Skeletal muscle tissue (tissue), 4 donors: Measurements from ENCODE around the gene SFMBT2. TPM values are rescaled to one million over a fixed set of nuclear protein-coding genes. Genes with fewer than 3 reads are reported as not detected.

ENCODE experiments used
- H3K27ac ChIP-seq: one replicate; pipeline ENCODE4 v1.7.0; 2013; ENCODE audit warnings: mild to moderate bottlenecking, low read depth, low read length, inconsistent platforms
- H3K27me3 ChIP-seq, 3 donors: one replicate each; pipeline ENCODE4 v1.7.0; 2013; ENCODE audit warnings: low read length in 3 of 3; ENCODE audit not compliant: control insufficient read depth in 3 of 3, insufficient read depth in 3 of 3
- H3K36me3 ChIP-seq, 3 donors: one replicate each; pipeline ENCODE4 v1.7.0; 2013; ENCODE audit warnings: low read length in 3 of 3; ENCODE audit not compliant: control insufficient read depth in 3 of 3, insufficient read depth in 3 of 3
- H3K4me1 ChIP-seq, 3 donors: one replicate each; pipeline ENCODE4 v1.7.0; 2013; ENCODE audit warnings: low read length in 3 of 3, mild to moderate bottlenecking in 3 of 3; ENCODE audit not compliant: control insufficient read depth in 3 of 3, insufficient read depth in 3 of 3
- H3K4me3 ChIP-seq, 3 donors: one replicate each; pipeline ENCODE4 v1.7.0; 2013; ENCODE audit warnings: low read length in 3 of 3
- H3K9ac ChIP-seq, 3 donors: one replicate each; pipeline ENCODE4 v1.7.0; 2013; ENCODE audit warnings: low read length in 3 of 3, mild to moderate bottlenecking in 3 of 3, moderate library complexity in 2 of 3, low read depth in 1 of 3
- H3K9me3 ChIP-seq, 3 donors: one replicate each; pipeline ENCODE4 v1.7.0; 2013; ENCODE audit warnings: low read length in 3 of 3; ENCODE audit not compliant: control insufficient read depth in 3 of 3
- total RNA-seq: library from RNA; depleted of rRNA; stranded (reverse); fragments of >200 nt; gene quantifications from one replicate; pipeline ENCODE4 v1.2.3, GENCODE V29; 2014
- donor health status: Osteomylitis.

SFMBT2 gene
- total RNA-seq, 1 donor from 2014 or later, result 12.5 TPM

DNA sequence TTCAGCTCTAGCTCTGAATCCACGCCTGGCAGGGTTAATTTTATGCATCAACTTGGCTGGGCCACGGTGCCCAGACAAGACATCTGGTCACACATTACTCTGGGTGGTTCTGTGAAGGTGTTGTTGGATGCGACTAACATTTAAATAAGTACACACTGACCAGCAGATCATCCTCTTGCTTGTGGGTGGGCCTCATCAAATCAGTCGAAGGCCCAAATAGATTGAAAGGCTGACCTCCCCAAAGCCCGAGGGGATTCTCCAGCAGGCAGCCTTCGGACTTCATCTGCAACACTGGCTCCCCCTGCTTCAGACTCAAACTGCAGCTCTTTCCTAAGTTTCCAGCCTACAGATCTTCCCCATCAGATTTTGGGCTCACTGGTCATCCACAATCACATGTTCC, 53.6 kb downstream of the SFMBT2 start:
- H3K9ac ChIP-seq, result no peak overlapping the region
- H3K4me3 ChIP-seq, result no peak overlapping the region
- peaks cover 4 to 9% (median 5%) of the 10 kb centered on the region in 3 donors for H3K36me3 ChIP-seq
- no peak overlapping the region for H3K27ac ChIP-seq
- no peaks in the 10 kb centered on the region for H3K9me3 ChIP-seq
- no peaks in the 10 kb centered on the region for H3K27me3 ChIP-seq
- H3K4me1 ChIP-seq, result no peaks in the 10 kb centered on the region

DNA sequence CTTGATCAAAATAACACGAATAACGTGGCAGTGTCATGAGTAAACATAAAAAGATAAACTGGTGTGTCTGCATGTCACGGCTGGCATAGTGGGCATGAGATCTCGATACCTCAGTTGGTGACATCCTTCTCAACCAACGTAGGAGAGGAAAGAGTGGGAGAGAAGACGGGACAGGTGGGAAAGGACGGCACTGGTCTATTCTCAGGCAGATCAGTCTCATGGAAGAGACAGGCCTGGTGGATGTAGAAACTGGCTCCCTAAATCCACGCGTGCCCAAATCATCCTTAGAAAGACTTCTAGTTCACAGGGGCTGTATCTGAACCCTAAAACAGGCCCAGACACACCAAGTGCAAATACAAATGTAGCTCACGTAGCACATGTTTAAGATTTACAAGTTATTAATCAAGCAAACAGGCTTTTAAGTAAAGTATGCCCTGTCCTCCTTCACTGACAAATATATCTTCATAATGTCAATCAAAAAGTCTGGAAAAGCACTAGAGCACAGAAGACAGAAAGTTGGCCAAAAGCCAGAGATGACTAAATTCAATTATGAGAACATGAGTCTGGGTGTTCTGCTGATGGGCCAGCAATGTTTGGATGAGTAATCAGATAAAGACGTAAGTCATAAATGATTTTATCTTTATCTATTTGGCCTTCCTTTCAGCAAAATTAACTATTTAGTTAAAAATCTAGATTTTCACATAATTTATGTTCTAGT, 56.3 kb downstream of the SFMBT2 start:
- no peaks in the 10 kb centered on the region for H3K9me3 ChIP-seq
- H3K36me3 ChIP-seq, result peaks cover 4 to 9% (median 5%) of the 10 kb centered on the region in 3 donors
- H3K9ac ChIP-seq, result no peak overlapping the region
- no peak overlapping the region for H3K27ac ChIP-seq
- H3K4me3 ChIP-seq, result no peak overlapping the region
- H3K27me3 ChIP-seq, result no peaks in the 10 kb centered on the region
- no peaks in the 10 kb centered on the region for H3K4me1 ChIP-seq

DNA sequence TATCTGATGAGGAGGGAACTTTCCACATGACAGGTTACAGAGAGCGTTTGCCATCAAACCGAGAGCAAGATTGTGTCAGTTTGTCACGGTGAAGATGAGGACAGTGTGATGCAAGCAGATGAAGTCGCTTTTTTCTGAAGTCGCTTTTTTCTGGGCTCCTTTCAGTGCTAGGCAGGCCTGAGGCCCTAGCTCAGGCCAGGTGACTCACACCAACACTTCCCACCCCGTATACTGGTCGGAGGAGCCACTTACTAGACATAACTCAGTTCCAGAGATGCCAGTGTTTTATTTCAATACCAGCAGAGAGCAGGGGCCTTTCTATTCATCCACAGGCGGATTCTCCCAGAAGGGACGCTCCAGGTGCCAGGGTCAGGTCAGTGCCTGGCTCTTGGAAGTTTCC, 58.9 kb downstream of the SFMBT2 start:
- Histone ChIP-seq H3K9me3 (no peaks in the 10 kb centered on the region), H3K9ac (no peak overlapping the region), H3K4me1 (no peaks in the 10 kb centered on the region), H3K36me3 (no peaks in the 10 kb centered on the region), H3K27me3 (no peaks in the 10 kb centered on the region), H3K4me3 (no peak overlapping the region), H3K27ac (no peak overlapping the region)

DNA sequence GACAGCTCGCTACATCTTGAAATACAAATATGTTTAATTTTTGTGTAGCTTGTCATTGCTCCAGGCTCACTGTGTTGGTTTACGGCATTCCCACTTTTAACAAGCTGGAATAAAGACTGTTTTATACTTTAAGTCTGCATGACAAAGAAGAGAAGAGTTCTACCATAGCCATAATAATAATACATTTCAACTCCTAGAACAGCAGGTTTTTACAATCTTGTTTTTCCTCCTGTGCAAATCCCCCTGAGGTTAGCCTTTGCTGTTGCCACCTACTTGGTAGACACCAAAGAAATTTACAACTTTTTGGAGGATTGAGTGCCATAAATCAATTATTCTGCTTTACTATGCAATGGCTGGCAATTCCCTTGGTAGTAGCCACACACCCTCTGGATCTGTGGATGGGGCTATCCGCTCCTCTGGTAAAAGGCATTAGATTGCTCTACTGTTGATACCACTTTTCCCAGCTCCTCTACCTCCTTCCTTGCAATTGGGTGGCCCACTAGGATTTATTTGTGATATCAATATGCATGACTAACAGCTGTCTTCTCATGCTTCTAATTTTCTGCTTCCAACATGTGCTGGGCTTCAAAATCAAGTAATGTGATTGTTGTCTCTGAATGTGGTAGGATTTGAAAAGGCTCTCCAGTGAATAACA, 60.2 kb downstream of the SFMBT2 start:
- Histone ChIP-seq H3K36me3 (no peaks in the 10 kb centered on the region), H3K27me3 (no peaks in the 10 kb centered on the region), H3K27ac (no peak overlapping the region), H3K4me1 (peaks cover 3 to 5% (median 3%) of the 10 kb centered on the region in 3 donors), H3K9ac (no peak overlapping the region), H3K4me3 (no peak overlapping the region), H3K9me3 (no peaks in the 10 kb centered on the region)

DNA sequence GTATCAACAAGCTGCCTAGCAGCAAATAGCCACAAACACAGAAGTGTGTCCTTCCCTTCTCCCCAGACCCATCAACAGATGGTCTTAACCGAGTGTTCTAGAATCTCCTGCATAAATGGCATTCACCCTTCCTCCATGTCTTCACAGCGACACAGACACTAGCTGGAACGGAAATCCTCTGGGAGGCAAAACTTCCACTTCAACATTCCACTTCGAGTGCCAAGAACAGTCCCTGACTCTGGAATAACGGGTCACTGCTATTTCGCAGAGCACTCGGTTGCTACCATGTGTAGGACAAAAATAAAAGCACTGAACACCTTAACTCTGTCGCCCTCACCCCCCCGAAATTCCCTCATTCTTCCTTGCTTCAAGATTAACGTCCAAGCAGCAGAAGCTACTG, 65.1 kb downstream of the SFMBT2 start:
- Histone ChIP-seq H3K9ac (no peak overlapping the region), H3K4me1 (peaks cover 4 to 7% (median 5%) of the 10 kb centered on the region in 3 donors), H3K36me3 (no peaks in the 10 kb centered on the region), H3K4me3 (peak overlapping the region in 1 of 3 donors; percentile 14), H3K27me3 (no peaks in the 10 kb centered on the region), H3K9me3 (no peaks in the 10 kb centered on the region), H3K27ac (no peak overlapping the region)

DNA sequence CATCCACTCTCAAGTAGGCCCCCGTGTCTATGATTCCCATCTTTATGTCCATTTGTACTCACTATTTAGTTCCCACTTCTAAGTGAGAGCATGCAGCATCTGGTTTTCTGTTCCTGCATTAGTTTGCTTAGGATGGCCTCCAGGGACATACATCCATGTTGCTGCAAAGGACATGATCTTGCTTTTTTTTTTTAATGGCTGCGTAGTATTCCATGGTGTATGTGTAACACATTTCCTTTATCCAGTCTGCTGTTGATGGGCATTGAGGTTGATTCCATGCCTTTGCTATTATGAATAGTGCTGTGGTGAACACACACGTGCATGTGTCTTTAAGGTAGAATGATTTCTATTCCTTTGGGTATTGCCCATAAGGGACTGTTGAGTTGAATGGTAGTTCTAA, 67.8 kb downstream of the SFMBT2 start:
- no peaks in the 10 kb centered on the region for H3K36me3 ChIP-seq
- peaks cover 7 to 13% (median 8%) of the 10 kb centered on the region in 3 donors for H3K4me1 ChIP-seq
- no peaks in the 10 kb centered on the region for H3K9me3 ChIP-seq
- H3K27ac ChIP-seq, result no peak overlapping the region
- no peak overlapping the region for H3K9ac ChIP-seq
- H3K4me3 ChIP-seq, result no peak overlapping the region
- no peaks in the 10 kb centered on the region for H3K27me3 ChIP-seq

DNA sequence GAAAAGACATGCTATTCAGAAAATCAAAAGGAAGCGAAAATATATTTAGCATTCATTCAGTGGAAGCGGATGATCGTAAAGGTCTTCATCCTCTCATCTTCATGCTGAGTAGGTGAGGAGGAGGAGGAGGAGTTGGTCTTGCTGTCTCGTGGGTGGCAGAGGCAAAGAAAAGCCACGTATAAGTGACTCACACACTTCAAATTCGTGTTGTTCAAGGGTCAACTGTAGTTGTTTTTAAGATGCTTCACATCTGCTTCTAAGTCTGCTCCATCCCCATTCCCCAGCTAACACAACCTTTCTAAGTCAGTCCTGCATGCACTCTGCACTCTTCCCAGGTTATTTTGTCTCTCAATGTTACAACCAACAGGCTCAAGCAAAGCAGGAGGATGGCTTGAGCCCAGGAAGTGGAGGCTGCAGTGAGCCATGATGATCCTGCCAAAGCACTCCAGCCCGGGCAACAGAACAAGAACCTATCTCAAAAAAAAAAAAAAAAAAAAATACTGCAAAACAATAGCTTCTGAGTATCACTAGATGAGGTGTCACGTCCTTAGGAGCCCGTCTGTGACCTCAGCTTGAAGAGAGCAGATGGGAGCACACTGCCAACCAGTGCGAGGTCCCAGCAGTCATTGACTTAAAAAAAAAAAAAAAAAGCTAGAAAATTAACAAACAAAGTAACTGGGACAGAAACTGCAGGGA, 70.5 kb downstream of the SFMBT2 start:
- Histone ChIP-seq H3K27me3 (no peaks in the 10 kb centered on the region), H3K27ac (no peak overlapping the region), H3K4me1 (peaks cover 3 to 7% (median 3%) of the 10 kb centered on the region in 3 donors), H3K4me3 (no peak overlapping the region), H3K9ac (no peak overlapping the region), H3K9me3 (no peaks in the 10 kb centered on the region), H3K36me3 (no peaks in the 10 kb centered on the region)

DNA sequence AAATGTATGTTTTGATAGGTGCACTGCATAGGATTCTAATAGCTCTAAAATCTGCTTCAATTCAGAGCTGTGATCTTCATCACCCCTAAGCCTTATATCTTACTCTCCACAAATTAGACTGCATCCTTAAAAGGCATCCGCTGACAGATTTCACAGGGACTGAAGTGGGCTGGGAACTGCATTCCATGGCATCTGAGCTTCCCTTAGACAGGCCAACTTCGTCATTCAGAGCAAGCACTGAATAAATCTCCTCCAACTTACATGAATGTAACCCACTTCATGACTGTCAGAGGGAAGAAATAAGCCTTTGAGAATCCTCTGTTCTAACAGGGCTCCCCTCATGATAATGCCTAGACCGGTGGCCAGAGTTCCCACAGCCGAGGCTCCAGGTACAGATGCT, 71.3 kb downstream of the SFMBT2 start:
- H3K9me3 ChIP-seq, result no peaks in the 10 kb centered on the region
- peaks cover 3 to 7% (median 3%) of the 10 kb centered on the region in 3 donors for H3K4me1 ChIP-seq
- no peaks in the 10 kb centered on the region for H3K36me3 ChIP-seq
- H3K9ac ChIP-seq, result no peak overlapping the region
- H3K27me3 ChIP-seq, result no peaks in the 10 kb centered on the region
- H3K4me3 ChIP-seq, result no peak overlapping the region
- H3K27ac ChIP-seq, result no peak overlapping the region

DNA sequence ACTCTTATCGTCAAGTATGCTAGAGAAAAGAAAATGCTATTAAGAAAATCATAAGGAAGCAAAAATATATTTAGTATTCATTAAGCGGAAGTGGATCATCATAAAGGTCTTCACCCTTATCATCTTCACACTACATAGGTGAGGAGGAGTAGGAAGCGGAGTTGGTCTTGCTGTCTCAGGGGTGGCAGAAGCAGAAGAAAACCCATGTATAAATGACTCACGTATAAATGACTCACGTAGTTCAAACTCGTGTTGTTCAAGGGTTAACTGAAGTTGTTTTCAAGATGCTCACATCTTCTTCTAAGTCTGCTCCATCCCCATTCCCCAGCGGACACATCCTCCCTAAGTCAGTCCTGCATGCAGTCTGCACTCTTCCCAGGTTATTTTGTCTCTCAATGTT, 72.4 kb downstream of the SFMBT2 start:
- H3K4me1 ChIP-seq, result peaks cover 4 to 14% (median 5%) of the 10 kb centered on the region in 3 donors
- no peak overlapping the region for H3K9ac ChIP-seq
- H3K27ac ChIP-seq, result no peak overlapping the region
- H3K4me3 ChIP-seq, result no peak overlapping the region
- H3K27me3 ChIP-seq, result no peaks in the 10 kb centered on the region
- no peaks in the 10 kb centered on the region for H3K36me3 ChIP-seq
- no peaks in the 10 kb centered on the region for H3K9me3 ChIP-seq
